ENCODE measurements around the gene PDE8A.

DNA sequence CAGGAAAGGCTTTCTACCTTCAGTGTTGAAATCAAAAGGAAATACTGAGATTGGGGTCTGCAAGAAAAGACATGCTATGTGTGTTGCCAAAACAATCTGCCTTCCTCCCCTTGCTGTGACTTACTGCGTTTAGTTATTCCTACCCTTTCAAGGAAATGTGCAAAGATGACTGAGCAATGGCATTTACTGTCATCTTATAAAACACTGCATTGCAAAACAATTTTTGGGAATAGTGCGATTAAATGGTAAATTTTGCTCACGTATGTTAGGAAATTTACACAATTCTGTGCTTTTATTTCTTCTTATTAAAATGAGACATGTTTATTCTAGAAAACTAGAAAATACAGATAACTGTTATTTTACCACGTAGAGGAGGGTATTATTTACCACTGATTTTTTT lies 45.8 kb downstream of the PDE8A start:
- no peak for TF ChIP-seq EZH2 (IDR thresholded peaks at IDR 0.05; ENCODE audit: borderline replicate concordance, low read depth, low read length, severe bottlenecking)
- no peak for TF ChIP-seq POLR2A (IDR thresholded peaks at IDR 0.05; ENCODE audit: low read depth, low read length)
- TF ChIP-seq, protein P1, sequence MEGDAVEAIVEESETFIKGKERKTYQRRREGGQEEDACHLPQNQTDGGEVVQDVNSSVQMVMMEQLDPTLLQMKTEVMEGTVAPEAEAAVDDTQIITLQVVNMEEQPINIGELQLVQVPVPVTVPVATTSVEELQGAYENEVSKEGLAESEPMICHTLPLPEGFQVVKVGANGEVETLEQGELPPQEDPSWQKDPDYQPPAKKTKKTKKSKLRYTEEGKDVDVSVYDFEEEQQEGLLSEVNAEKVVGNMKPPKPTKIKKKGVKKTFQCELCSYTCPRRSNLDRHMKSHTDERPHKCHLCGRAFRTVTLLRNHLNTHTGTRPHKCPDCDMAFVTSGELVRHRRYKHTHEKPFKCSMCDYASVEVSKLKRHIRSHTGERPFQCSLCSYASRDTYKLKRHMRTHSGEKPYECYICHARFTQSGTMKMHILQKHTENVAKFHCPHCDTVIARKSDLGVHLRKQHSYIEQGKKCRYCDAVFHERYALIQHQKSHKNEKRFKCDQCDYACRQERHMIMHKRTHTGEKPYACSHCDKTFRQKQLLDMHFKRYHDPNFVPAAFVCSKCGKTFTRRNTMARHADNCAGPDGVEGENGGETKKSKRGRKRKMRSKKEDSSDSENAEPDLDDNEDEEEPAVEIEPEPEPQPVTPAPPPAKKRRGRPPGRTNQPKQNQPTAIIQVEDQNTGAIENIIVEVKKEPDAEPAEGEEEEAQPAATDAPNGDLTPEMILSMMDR (IDR thresholded peaks at IDR 0.05; ENCODE audit: extremely low read depth in 1 of 2, insufficient read depth in 1 of 2, low read depth in 1 of 2, low read length in 2 of 2): no peak
